ENCODE measurements around the gene FAM193A.

The FAM193A gene

GRCh38 chr4:2689825-2690700 lies 153.6 kb downstream of the FAM193A start:
- Histone ChIP-seq H3K4me3 (replicated peaks; ENCODE audit: insufficient read depth, low read length) (no peak overlapping the region), H3K27ac (replicated peaks) (no peak overlapping the region), H3K27me3 (ENCODE audit: insufficient read depth, poor library complexity, severe bottlenecking) (no peaks in the 10 kb centered on the region)
- TF ChIP-seq GABPA (IDR thresholded peaks at IDR 0.05; ENCODE audit: low read depth) (no peak), SPI1 (IDR thresholded peaks at IDR 0.05; ENCODE audit: borderline replicate concordance, low read depth) (no peak), POLR2AphosphoS5 (IDR thresholded peaks at IDR 0.05; ENCODE audit: low read depth) (no peak)
- TF ChIP-seq, protein P1, sequence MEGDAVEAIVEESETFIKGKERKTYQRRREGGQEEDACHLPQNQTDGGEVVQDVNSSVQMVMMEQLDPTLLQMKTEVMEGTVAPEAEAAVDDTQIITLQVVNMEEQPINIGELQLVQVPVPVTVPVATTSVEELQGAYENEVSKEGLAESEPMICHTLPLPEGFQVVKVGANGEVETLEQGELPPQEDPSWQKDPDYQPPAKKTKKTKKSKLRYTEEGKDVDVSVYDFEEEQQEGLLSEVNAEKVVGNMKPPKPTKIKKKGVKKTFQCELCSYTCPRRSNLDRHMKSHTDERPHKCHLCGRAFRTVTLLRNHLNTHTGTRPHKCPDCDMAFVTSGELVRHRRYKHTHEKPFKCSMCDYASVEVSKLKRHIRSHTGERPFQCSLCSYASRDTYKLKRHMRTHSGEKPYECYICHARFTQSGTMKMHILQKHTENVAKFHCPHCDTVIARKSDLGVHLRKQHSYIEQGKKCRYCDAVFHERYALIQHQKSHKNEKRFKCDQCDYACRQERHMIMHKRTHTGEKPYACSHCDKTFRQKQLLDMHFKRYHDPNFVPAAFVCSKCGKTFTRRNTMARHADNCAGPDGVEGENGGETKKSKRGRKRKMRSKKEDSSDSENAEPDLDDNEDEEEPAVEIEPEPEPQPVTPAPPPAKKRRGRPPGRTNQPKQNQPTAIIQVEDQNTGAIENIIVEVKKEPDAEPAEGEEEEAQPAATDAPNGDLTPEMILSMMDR (IDR thresholded peaks at IDR 0.05; ENCODE audit: insufficient read depth, low read length): no peak
- TF ChIP-seq, protein P2, sequence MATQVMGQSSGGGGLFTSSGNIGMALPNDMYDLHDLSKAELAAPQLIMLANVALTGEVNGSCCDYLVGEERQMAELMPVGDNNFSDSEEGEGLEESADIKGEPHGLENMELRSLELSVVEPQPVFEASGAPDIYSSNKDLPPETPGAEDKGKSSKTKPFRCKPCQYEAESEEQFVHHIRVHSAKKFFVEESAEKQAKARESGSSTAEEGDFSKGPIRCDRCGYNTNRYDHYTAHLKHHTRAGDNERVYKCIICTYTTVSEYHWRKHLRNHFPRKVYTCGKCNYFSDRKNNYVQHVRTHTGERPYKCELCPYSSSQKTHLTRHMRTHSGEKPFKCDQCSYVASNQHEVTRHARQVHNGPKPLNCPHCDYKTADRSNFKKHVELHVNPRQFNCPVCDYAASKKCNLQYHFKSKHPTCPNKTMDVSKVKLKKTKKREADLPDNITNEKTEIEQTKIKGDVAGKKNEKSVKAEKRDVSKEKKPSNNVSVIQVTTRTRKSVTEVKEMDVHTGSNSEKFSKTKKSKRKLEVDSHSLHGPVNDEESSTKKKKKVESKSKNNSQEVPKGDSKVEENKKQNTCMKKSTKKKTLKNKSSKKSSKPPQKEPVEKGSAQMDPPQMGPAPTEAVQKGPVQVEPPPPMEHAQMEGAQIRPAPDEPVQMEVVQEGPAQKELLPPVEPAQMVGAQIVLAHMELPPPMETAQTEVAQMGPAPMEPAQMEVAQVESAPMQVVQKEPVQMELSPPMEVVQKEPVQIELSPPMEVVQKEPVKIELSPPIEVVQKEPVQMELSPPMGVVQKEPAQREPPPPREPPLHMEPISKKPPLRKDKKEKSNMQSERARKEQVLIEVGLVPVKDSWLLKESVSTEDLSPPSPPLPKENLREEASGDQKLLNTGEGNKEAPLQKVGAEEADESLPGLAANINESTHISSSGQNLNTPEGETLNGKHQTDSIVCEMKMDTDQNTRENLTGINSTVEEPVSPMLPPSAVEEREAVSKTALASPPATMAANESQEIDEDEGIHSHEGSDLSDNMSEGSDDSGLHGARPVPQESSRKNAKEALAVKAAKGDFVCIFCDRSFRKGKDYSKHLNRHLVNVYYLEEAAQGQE (IDR thresholded peaks at IDR 0.05; ENCODE audit: insufficient replicate concordance, low read depth): no peak
- DNase-seq (ENCODE audit: low read depth in 1 of 2, low spot score in 1 of 2): no peak

DNA sequence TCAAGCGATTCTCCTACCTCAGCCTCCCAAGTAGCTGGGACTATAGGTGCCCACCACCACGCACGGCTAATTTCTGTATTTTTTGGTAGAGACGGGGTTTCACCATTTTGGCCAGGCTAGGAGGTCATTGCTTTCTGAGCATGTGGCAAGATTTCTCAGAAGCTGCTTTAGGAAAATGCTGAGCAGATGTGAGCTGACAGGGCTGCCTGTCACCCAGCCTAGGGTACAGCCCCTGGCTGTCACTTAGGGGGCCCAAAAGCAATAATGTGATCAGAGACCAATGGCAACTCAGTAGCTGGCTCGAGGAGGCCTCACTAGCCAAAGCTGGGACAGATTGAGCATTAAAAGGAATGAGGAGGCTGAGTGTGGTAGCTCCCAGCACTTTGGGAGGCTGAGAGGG lies 154.9 kb downstream of the FAM193A start:
- H3K27ac ChIP-seq (replicated peaks): no peak overlapping the region
- DNase-seq (ENCODE audit: low read depth in 1 of 2, low spot score in 1 of 2): no peak
- H3K27me3 ChIP-seq (ENCODE audit: insufficient read depth, poor library complexity, severe bottlenecking): no peaks in the 10 kb centered on the region
- H3K4me3 ChIP-seq (replicated peaks; ENCODE audit: insufficient read depth, low read length): no peak overlapping the region
- TF ChIP-seq, protein P1 (IDR thresholded peaks at IDR 0.05; ENCODE audit: insufficient read depth, low read length): no peak
- TF ChIP-seq, protein P2 (IDR thresholded peaks at IDR 0.05; ENCODE audit: insufficient replicate concordance, low read depth): no peak
- TF ChIP-seq POLR2AphosphoS5 (IDR thresholded peaks at IDR 0.05; ENCODE audit: low read depth) (no peak), SPI1 (IDR thresholded peaks at IDR 0.05; ENCODE audit: borderline replicate concordance, low read depth) (no peak), GABPA (IDR thresholded peaks at IDR 0.05; ENCODE audit: low read depth) (no peak)

DNA sequence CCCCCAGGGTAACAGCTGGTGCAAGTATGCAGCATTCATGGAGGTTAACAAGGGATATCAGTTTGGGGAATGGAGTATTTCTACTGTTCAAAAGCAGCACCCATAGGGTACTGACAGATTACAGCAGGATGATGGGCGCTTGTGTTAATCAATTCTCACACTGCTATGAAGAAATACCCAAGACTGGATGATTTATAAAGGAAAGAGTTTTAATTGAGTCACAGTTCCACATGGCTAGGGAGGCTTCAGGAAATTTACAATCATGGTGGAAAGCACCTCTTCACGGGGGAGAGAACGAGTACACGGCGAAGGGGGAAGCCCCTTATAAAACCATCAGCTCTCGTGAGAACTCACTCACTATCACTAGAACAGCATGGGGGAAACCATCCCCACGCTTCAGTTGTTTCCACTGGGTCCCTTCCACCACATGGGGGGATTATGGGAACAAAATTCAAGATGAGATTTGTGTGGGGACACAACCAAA lies 155.5 kb downstream of the FAM193A start:
- Histone ChIP-seq H3K27ac (replicated peaks) (no peak overlapping the region), H3K4me3 (replicated peaks; ENCODE audit: insufficient read depth, low read length) (no peak overlapping the region), H3K27me3 (ENCODE audit: insufficient read depth, poor library complexity, severe bottlenecking) (no peaks in the 10 kb centered on the region)
- DNase-seq (ENCODE audit: low read depth in 1 of 2, low spot score in 1 of 2): no peak
- TF ChIP-seq, protein P1 (IDR thresholded peaks at IDR 0.05; ENCODE audit: insufficient read depth, low read length): no peak
- no peak for TF ChIP-seq POLR2AphosphoS5 (IDR thresholded peaks at IDR 0.05; ENCODE audit: low read depth)
- no peak for TF ChIP-seq GABPA (IDR thresholded peaks at IDR 0.05; ENCODE audit: low read depth)
- TF ChIP-seq, protein P2 (IDR thresholded peaks at IDR 0.05; ENCODE audit: insufficient replicate concordance, low read depth): no peak
- no peak for TF ChIP-seq SPI1 (IDR thresholded peaks at IDR 0.05; ENCODE audit: borderline replicate concordance, low read depth)
